HEK293T (cell line): ENCODE measurements around the gene UTF1.

ENCODE experiments used
- ARNT ChIP-seq: fragments of 450-650 bp; IDR thresholded peaks from 2 replicates; pipeline ENCODE4 v1.6.1; 2017; ENCODE audit warnings: mild to moderate bottlenecking
- BHLHE40 ChIP-seq: fragments of 450-650 bp; IDR thresholded peaks from 2 replicates; pipeline ENCODE4 v1.6.1; 2016; ENCODE audit warnings: mild to moderate bottlenecking, moderate library complexity, borderline replicate concordance
- CTBP1 ChIP-seq: fragments of 450-650 bp; IDR thresholded peaks from 2 replicates; pipeline ENCODE4 v1.6.1; 2016; ENCODE audit warnings: borderline replicate concordance
- ELF4 ChIP-seq: fragments of 450-650 bp; IDR thresholded peaks from 2 replicates; pipeline ENCODE4 v1.6.1; 2017; ENCODE audit warnings: antibody characterized with exemption
- FOXK2 ChIP-seq: fragments of 450-650 bp; IDR thresholded peaks from 2 replicates; pipeline ENCODE4 v1.6.1; 2016; ENCODE audit warnings: mild to moderate bottlenecking
- FOXM1 ChIP-seq: fragments of 450-650 bp; IDR thresholded peaks from 2 replicates; pipeline ENCODE4 v1.6.1; 2017; ENCODE audit warnings: mild to moderate bottlenecking, borderline replicate concordance
- HDGF ChIP-seq: fragments of 450-650 bp; IDR thresholded peaks from 2 replicates; pipeline ENCODE4 v1.6.1; 2017; ENCODE audit warnings: antibody characterized with exemption, borderline replicate concordance
- LEF1 ChIP-seq: fragments of 450-650 bp; IDR thresholded peaks from 2 replicates; pipeline ENCODE4 v1.6.1; 2017; ENCODE audit warnings: mild to moderate bottlenecking, borderline replicate concordance
- NFRKB ChIP-seq: fragments of 450-650 bp; IDR thresholded peaks from 2 replicates; pipeline ENCODE4 v1.6.1; 2016; ENCODE audit warnings: mild to moderate bottlenecking, moderate library complexity
- PKNOX1 ChIP-seq: fragments of 450-650 bp; IDR thresholded peaks from 2 replicates; pipeline ENCODE4 v1.6.1; 2016
- SP1 ChIP-seq: fragments of 450-650 bp; IDR thresholded peaks from 2 replicates; pipeline ENCODE4 v1.6.1; 2017
- SUZ12 ChIP-seq: fragments of 450-650 bp; IDR thresholded peaks from 2 replicates; pipeline ENCODE4 v1.6.1; 2016; ENCODE audit warnings: mild to moderate bottlenecking
- TARDBP ChIP-seq: fragments of 450-650 bp; IDR thresholded peaks from 2 replicates; pipeline ENCODE4 v1.6.1; 2016
- ZNF384 ChIP-seq: fragments of 450-650 bp; IDR thresholded peaks from 2 replicates; pipeline ENCODE4 v1.6.1; 2016

GRCh38 chr10:133268532-133268931, 38.5 kb downstream of the UTF1 start:
- TF ChIP-seq PKNOX1 (no peak), FOXM1 (no peak), SUZ12 (no peak), NFRKB (no peak), ARNT (no peak), BHLHE40 (no peak), CTBP1 (no peak), SP1 (no peak), FOXK2 (no peak), ZNF384 (no peak), HDGF (no peak), ELF4 (no peak), LEF1 (no peak), TARDBP (no peak)
